ENCODE data around the gene CLIP1. TPM values are rescaled to one million over a fixed set of nuclear protein-coding genes. Genes with fewer than 3 reads are reported as not detected.
A peak's percentile ranks its signal among the peaks of the same experiment; 100 is the strongest.

Gene CLIP1
- total RNA-seq, 4 donors from 2014 or later = 55.7 to 167 (median 86.0) TPM

DNA sequence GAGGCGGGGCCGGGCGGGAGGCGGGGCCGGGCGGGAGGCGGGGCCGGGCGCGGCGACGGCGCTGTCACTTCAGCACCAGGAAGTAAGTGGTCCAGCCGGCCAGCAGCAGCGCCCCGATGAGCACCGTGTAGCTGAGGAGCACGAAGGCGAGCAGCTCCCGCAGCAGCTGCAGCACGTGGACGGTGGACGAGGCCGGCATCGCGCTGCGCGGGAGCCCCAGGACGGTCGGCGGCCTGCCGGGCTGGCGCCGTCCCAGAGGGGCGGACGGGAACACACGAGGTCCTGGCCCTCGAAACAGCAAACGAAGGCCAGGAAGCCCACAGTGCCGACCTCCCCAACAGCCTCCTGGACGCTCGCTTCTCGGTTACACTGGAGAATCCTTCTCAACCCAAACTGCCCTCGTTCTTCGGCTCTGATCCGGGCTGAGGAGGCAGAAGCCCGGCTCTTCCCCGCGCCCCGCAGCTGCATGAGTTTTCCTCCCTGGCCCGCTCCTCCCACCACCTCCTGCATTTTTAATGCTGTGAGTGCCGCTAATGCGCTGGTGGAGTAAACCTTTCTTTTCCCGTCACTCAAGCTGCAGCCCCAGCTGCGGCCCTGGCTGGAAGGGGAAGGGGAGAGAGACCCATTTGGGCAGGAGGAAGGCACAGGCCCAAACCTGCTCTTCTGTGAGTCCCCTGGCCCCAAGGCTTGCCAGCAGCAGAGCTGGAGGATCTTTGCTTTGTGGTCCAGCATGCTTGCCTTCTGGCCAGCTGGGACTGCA, 195.9 kb downstream of the CLIP1 start:
- Histone ChIP-seq H3K4me1 (peaks cover 0 to 18% (median 13%) of the 10 kb centered on the region in 4 donors), H3K27me3 (no peaks in the 10 kb centered on the region), H3K9me3 (no peaks in the 10 kb centered on the region), H3K36me3 (peaks cover 0 to 45% (median 0%) of the 10 kb centered on the region in 3 donors), H3K4me3 (peak overlapping the region; percentile 29 to 91 (median 42)), H3K27ac (peak overlapping the region in 2 of 4 donors; percentile 41 to 96)
- TF ChIP-seq, protein P1, sequence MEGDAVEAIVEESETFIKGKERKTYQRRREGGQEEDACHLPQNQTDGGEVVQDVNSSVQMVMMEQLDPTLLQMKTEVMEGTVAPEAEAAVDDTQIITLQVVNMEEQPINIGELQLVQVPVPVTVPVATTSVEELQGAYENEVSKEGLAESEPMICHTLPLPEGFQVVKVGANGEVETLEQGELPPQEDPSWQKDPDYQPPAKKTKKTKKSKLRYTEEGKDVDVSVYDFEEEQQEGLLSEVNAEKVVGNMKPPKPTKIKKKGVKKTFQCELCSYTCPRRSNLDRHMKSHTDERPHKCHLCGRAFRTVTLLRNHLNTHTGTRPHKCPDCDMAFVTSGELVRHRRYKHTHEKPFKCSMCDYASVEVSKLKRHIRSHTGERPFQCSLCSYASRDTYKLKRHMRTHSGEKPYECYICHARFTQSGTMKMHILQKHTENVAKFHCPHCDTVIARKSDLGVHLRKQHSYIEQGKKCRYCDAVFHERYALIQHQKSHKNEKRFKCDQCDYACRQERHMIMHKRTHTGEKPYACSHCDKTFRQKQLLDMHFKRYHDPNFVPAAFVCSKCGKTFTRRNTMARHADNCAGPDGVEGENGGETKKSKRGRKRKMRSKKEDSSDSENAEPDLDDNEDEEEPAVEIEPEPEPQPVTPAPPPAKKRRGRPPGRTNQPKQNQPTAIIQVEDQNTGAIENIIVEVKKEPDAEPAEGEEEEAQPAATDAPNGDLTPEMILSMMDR (IDR thresholded peaks at IDR 0.05) = no peak
- no peak for TF ChIP-seq POLR2A (IDR thresholded peaks at IDR 0.05)
- DNase-seq = no peak

DNA sequence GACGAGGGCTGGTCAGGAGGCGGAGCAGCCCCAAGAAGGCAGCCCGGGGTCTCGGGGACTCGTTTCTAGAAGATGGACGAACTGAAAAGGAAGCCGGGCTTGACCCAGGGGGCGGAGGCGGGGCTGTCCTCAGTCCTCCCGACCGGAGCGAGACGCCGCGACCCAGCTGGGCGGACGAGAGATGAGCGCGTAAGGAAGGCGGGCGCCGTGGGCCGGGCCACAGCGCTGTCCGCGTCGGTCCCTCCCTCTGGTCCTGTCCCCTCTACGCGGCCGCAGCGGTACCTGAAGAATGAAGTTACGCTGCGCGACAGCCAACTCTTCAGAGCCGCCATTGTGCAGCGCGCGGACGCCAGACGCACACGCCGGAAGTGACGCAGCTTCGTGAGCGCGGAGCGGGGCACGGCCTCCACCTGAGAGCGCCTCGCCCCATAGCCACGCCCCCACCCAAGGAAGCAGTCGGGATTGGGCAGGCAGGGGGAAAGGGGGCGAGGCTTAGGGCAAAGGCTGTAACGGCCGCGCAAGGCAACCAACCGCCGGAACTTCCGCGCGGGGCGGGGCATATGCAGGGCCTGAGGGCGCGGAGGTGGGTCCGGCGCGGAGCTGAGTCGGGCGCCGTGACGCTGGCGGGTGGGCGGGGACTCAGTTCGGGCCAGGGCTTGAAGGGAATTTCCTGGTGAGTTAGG, 196.6 kb downstream of the CLIP1 start, which contains the start of gene DIABLO:
Gene DIABLO, minus strand, starts transcription at position 370 of the 683 bp plus-strand sequence. Its CDS starts 38 bp downstream, at position 332.
- no peaks in the 10 kb centered on the region for H3K9me3 ChIP-seq
- H3K4me3 ChIP-seq = peak within 1 kb of the TSS; percentile 81 to 96 (median 92)
- peaks cover 0 to 45% (median 0%) of the 10 kb centered on the region in 3 donors for H3K36me3 ChIP-seq
- H3K27ac ChIP-seq = peak within 1 kb of the TSS; percentile 96 to 98 (median 97)
- H3K4me1 ChIP-seq = peaks cover 0 to 18% (median 13%) of the 10 kb centered on the region in 4 donors
- no peaks in the 10 kb centered on the region for H3K27me3 ChIP-seq
- TF ChIP-seq, protein P1 (IDR thresholded peaks at IDR 0.05) = peak in 1 of 6 experiments; percentile 12
- peak; percentile 98 for TF ChIP-seq POLR2A (IDR thresholded peaks at IDR 0.05)
- DNase-seq = peak; percentile 100

Other genes starting within 250 kb of the CLIP1 start
- not detected for gene IL31, start 248.4 kb downstream of the CLIP1 start, total RNA-seq
- not detected for gene LRRC43, start 239.5 kb downstream of the CLIP1 start, total RNA-seq
- gene B3GNT4, start 219.0 kb downstream of the CLIP1 start, total RNA-seq = under 1 TPM in 1 of 4 donors, not detected in 3; 0.70 TPM
- 10 to 100 TPM; 51.3 to 64.1 (median 56.1) TPM for gene DIABLO, start 196.6 kb downstream of the CLIP1 start, total RNA-seq
- 10 to 100 TPM; 13.1 to 18.2 (median 16.7) TPM for gene VPS33A, start 156.2 kb downstream of the CLIP1 start, total RNA-seq
- 10 to 100 TPM; 20.5 to 59.4 (median 28.4) TPM for gene ZCCHC8, start 78.3 kb upstream of the CLIP1 start, total RNA-seq
- gene RSRC2, start 104.3 kb upstream of the CLIP1 start, total RNA-seq = 100 to 1,000 TPM in 3 of 4 donors, 10 to 100 TPM in 1; 78.5 to 455 (median 112) TPM
- gene KNTC1, start 104.6 kb upstream of the CLIP1 start, total RNA-seq = 10 to 100 TPM; 21.3 to 80.0 (median 28.2) TPM

Data from Peyer's patch (tissue), 4 donors.